Measurements from ENCODE around the gene CLSTN2. TPM values are rescaled to one million over a fixed set of nuclear protein-coding genes. Genes with fewer than 3 reads are reported as not detected.
A peak's percentile ranks its signal among the peaks of the same experiment; 100 is the strongest.

Gene CLSTN2
- total RNA-seq, 1 experiment from 2014 or later: 0.68 TPM

GRCh38 chr3:140011611-140012277, 76.8 kb downstream of the CLSTN2 start:
- no peaks in the 10 kb centered on the region for H3K9me3 Mint-ChIP-seq
- H3K27me3 Mint-ChIP-seq (ENCODE audit: low read depth): no peaks in the 10 kb centered on the region; the same call in 1 of the 2 replicates
- no peak overlapping the region for H3K4me3 Mint-ChIP-seq
- H3K36me3 Mint-ChIP-seq (ENCODE audit: insufficient read depth in 1 of 3, low read depth in 3 of 3): no peaks in the 10 kb centered on the region
- Histone ChIP-seq H2BK12ac (ENCODE audit: insufficient read length, low read depth, low read length) (no peak overlapping the region), H3K56ac (ENCODE audit: insufficient read length, low read depth, low read length) (no peak overlapping the region), H3K79me1 (ENCODE audit: insufficient read depth, low read depth, low read length, poor library complexity, severe bottlenecking) (no peaks in the 10 kb centered on the region), H3K9me3 (ENCODE audit: control insufficient read depth, low read depth, low read length) (no peaks in the 10 kb centered on the region), H3K4me2 (ENCODE audit: insufficient read depth, insufficient read length, low read length) (no peak overlapping the region), H4K20me1 (ENCODE audit: control insufficient read depth, insufficient read depth, insufficient read length) (no peaks in the 10 kb centered on the region), H3K23ac (ENCODE audit: insufficient read length, low read depth, low read length) (no peak overlapping the region), H3K4ac (ENCODE audit: low read depth, low read length) (no peak overlapping the region), H4K91ac (ENCODE audit: insufficient read length, low read depth, low read length) (no peak overlapping the region), H3K18ac (ENCODE audit: insufficient read length, low read depth, low read length) (no peak overlapping the region), H2BK20ac (ENCODE audit: low read depth, low read length, poor library complexity, severe bottlenecking) (no peak overlapping the region), H2AK5ac (ENCODE audit: insufficient read length, low read length) (no peak overlapping the region), H3K27me3 (ENCODE audit: insufficient read depth, low read length) (no peaks in the 10 kb centered on the region), H2BK120ac (ENCODE audit: low read depth, low read length, poor library complexity, severe bottlenecking) (no peak overlapping the region), H2BK15ac (ENCODE audit: low read depth, low read length) (no peak overlapping the region), H3K14ac (ENCODE audit: insufficient read depth, low read length) (no peak overlapping the region), H3K4me1 (ENCODE audit: insufficient read depth, low read length) (no peaks in the 10 kb centered on the region), H3K79me2 (ENCODE audit: insufficient read depth, low read length) (no peaks in the 10 kb centered on the region), H2BK5ac (ENCODE audit: insufficient read length, low read length) (no peak overlapping the region), H4K8ac (replicated peaks; ENCODE audit: insufficient read length, low read depth, low read length) (no peak overlapping the region), H4K5ac (ENCODE audit: insufficient read length, low read depth, low read length) (no peak overlapping the region), H3T11ph (ENCODE audit: low read length) (no peak overlapping the region), H3K9ac (ENCODE audit: extremely low read depth, insufficient read length, low read length) (no peak overlapping the region), H3K23me2 (ENCODE audit: insufficient read length, low read depth, low read length, poor library complexity, severe bottlenecking) (no peaks in the 10 kb centered on the region), H2AFZ (ENCODE audit: low read length) (no peak overlapping the region), H3K27ac (ENCODE audit: insufficient read length, low read depth, low read length) (no peak overlapping the region)
- H3K27ac Mint-ChIP-seq: peak overlapping the region in 1 of 3 experiments; percentile 17; a peak in 1 of 7 replicates
- no CpG with 5 or more reads among the region's 5 CpGs for WGBS (ENCODE audit: extremely low coverage, insufficient read length, low lambda C conversion rate)
- TF ChIP-seq CTCF (conservative IDR thresholded peaks at IDR 0.05): no peak
- no peak for DNase-seq
- H3K4me1 Mint-ChIP-seq: no peaks in the 10 kb centered on the region

Data from H9 (cell line).